Measurements from ENCODE around the gene WWC1.

WWC1 gene

DNA sequence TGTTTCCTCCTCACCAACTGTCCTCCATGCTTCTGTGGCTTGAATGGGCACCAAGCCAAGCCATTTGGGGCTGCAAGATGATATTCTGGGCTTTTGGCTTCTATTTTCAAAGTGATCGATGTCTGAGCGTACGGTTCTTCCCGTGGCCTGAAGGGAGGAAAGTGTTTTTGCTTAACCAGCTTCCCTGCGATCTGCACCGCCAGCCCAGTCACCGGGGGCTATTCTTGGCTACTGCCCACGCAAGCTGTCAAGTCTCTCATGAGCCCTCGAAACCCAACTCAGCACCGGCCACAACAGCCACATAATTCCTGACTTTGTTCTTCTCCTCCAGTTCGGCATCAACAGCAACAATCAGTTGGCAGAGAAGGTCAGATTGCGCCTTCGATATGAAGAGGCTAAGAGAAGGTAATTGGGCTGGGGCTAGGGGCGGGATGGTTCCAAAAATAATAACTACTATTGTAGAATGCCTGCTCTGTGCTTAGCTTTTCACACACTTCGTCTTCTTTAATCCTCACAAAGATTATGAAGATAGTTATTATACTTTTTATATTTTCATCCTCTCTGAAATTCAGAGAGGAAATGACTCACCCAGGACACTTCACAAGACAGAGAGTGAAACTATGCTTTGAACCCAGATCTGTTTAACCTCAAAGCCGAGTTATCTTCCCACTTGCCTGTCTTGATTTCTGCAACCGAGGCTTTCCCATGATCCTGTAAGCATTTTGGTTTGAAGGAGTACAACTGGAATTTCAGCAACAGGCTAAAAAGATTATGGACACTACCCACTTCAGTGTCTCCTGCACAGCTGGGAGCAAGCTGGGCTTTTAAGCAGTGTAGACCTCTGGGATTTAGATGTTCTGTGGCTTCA lies 118.4 kb downstream of the WWC1 start:
- in situ Hi-C loops (cut with HindIII; ENCODE audit: low sequenced_read_pairs): no loop called here
- no peak overlapping the region for H3K4me3 ChIP-seq (ENCODE audit: low read depth, low read length)
- DNase-seq (ENCODE audit: low read depth, low spot score): peak; percentile 65
- TF ChIP-seq, protein P1, sequence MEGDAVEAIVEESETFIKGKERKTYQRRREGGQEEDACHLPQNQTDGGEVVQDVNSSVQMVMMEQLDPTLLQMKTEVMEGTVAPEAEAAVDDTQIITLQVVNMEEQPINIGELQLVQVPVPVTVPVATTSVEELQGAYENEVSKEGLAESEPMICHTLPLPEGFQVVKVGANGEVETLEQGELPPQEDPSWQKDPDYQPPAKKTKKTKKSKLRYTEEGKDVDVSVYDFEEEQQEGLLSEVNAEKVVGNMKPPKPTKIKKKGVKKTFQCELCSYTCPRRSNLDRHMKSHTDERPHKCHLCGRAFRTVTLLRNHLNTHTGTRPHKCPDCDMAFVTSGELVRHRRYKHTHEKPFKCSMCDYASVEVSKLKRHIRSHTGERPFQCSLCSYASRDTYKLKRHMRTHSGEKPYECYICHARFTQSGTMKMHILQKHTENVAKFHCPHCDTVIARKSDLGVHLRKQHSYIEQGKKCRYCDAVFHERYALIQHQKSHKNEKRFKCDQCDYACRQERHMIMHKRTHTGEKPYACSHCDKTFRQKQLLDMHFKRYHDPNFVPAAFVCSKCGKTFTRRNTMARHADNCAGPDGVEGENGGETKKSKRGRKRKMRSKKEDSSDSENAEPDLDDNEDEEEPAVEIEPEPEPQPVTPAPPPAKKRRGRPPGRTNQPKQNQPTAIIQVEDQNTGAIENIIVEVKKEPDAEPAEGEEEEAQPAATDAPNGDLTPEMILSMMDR (IDR thresholded peaks at IDR 0.05; ENCODE audit: low read depth, low read length): no peak

DNA sequence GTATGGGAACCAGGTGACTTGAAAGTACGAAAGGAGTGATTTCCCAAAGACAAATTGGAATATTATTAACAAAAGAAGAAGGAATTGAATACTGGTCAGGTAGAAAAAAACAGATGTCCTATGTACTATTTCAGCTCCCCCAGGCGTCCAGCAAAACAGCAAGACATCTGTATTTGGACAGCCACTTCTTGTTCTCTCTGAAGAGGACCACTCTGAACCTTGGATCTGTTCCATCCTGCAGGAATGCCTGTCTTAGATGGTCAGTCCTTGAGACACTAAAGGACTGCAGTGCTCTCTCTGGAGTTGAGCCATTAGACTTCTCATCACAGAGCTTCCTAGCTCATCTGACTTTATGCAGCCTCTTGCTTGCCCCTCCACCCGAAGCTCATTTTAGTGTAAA lies 120.4 kb downstream of the WWC1 start:
- TF ChIP-seq, protein P1 (IDR thresholded peaks at IDR 0.05; ENCODE audit: low read depth, low read length): no peak
- DNase-seq (ENCODE audit: low read depth, low spot score): no peak
- in situ Hi-C loops (cut with HindIII; ENCODE audit: low sequenced_read_pairs): no loop called here
- H3K4me3 ChIP-seq (ENCODE audit: low read depth, low read length): no peak overlapping the region

DNA sequence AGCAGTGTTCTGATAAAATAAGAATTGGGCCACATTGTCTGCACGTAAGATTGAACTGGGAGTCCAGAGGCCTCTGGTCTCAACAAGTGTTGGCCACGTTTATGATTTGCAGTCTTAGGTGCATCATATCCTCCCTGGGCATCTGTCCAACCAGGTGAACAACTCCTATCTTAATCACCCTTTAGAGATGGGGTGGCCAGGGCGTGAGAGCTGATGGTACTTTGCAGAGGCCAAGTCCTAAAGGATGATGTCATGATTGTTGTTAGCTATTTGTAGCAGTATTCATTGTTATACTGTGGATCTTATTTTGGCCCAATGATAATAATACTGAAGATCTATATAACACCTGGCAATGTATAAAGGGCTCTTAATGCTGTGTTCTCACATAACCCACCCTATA lies 121.6 kb downstream of the WWC1 start:
- TF ChIP-seq, protein P1 (IDR thresholded peaks at IDR 0.05; ENCODE audit: low read depth, low read length): no peak
- in situ Hi-C loops (cut with HindIII; ENCODE audit: low sequenced_read_pairs): no loop called here
- no peak for DNase-seq (ENCODE audit: low read depth, low spot score)
- no peak overlapping the region for H3K4me3 ChIP-seq (ENCODE audit: low read depth, low read length)

DNA sequence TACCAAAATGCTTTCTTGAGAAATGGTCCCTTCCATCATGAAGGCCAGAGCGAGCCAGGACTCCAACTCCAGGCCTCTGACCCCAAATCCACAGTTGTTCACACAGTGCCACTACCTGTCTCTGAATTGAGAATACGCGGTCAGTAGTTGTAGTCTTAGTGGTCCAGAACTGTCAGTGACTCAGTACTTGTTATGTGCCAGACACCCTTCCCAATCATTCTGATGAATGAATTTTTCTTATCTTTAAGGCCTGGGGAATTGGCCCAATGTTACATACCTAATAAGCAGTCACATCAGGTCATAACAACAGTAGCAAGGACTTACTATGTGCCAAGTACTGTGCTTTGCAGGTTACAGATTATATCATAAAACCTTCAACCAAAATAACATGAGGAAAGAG lies 122.2 kb downstream of the WWC1 start:
- DNase-seq (ENCODE audit: low read depth, low spot score): no peak
- TF ChIP-seq, protein P1 (IDR thresholded peaks at IDR 0.05; ENCODE audit: low read depth, low read length): no peak
- H3K4me3 ChIP-seq (ENCODE audit: low read depth, low read length): no peak overlapping the region
- in situ Hi-C loops (cut with HindIII; ENCODE audit: low sequenced_read_pairs): no loop called here

DNA sequence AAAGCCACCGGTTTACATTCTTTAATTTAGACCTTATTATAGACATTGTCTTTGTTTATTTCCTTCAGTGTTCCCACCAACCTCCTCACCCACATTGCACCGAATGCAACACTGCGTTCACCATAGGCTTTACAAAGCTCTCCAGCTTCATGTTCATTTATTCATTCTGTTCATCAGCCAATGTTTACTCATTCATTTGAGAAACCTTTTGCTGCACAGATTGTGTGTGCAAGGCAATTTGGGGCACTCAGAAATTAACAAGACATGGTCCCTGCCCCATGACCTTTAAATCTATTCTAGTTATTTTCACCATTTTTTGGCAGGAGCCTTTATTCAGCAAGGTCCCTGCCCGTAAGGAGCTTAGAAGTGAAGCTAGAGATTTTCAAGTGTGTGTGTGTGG lies 124.0 kb downstream of the WWC1 start:
- DNase-seq (ENCODE audit: low read depth, low spot score): no peak
- in situ Hi-C loops (cut with HindIII; ENCODE audit: low sequenced_read_pairs): no loop called here

DNA sequence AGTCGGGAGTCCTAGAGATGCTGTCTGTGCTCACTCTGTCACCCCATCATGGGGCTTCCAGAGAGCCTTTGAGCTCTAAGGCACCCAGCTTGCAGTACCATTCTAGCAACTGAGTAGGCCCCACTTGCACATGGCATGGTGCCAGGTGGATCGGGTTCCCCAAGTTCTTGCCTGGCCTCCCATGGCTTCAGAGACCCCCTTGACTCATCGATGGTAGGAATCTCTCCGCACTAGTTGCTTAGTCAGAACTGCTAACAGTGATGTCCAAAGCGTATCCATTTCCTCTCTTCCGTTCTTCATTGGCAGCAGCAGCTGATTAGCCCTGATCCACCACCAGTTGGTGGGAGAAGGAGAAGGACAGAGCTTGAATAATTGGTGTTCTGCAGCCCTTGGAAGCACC lies 124.5 kb downstream of the WWC1 start:
- H3K4me3 ChIP-seq (ENCODE audit: low read depth, low read length): no peak overlapping the region
- TF ChIP-seq, protein P1 (IDR thresholded peaks at IDR 0.05; ENCODE audit: low read depth, low read length): no peak
- no peak for DNase-seq (ENCODE audit: low read depth, low spot score)
- in situ Hi-C loops (cut with HindIII; ENCODE audit: low sequenced_read_pairs): no loop called here

More for the DNA sequence above, 124.0 kb downstream of the WWC1 start:
- no peak overlapping the region for H3K4me3 ChIP-seq (ENCODE audit: low read depth, low read length)
- TF ChIP-seq, protein P1 (IDR thresholded peaks at IDR 0.05; ENCODE audit: low read depth, low read length): no peak

Data from astrocyte of the spinal cord (primary cell).